ENCODE measurements around the gene IGSF9.

GRCh38 chr1:159994896-159995295, 49.5 kb upstream of the IGSF9 start:
- TF ChIP-seq POLR2A (IDR thresholded peaks at IDR 0.05; ENCODE audit: extremely low read depth, insufficient read length) = no peak
- TF ChIP-seq CTCF (IDR thresholded peaks at IDR 0.05; ENCODE audit: low read depth, low read length) = no peak
- no peak for TF ChIP-seq MAX (IDR thresholded peaks at IDR 0.05; ENCODE audit: low read depth, low read length)
- TF ChIP-seq MYC (IDR thresholded peaks at IDR 0.05; ENCODE audit: low read depth, low read length) = no peak
